Placental epithelial cell (primary cell): ENCODE results near the gene TAS1R1. TPM values are rescaled to one million over a fixed set of nuclear protein-coding genes. Genes with fewer than 3 reads are reported as not detected.

Experiments
- small RNA-seq: library from RNA; depleted of rRNA; stranded (forward); fragments of <200 nt; gene quantifications from one replicate; pipeline ENCODE3, GENCODE V24; 2012
- total RNA-seq: library from RNA; depleted of rRNA; stranded (reverse); fragments of >200 nt; gene quantifications from 2 replicates; pipeline ENCODE4 v1.2.3, GENCODE V29; 2012

Gene TAS1R1
- under 0.01 TPM in 1 of 2 replicates, not detected in the other for total RNA-seq

GRCh38 chr1:6554907-6555778 lies at the start of gene TAS1R1:
Gene TAS1R1 (plus strand): TSS chr1:6555307. CDS start chr1:6555374, 67 bp downstream.

GRCh38 chr1:6554031-6554906 lies 838 bp upstream of the TAS1R1 start, which contains the start of gene NOL9:
Gene NOL9 (minus strand): TSS chr1:6554513. CDS start chr1:6554502, 11 bp downstream.

GRCh38 chr1:6579374-6580118 lies 24.4 kb downstream of the TAS1R1 start, which contains the start of gene ZBTB48:
Gene ZBTB48 (plus strand): TSS chr1:6579994. CDS start chr1:6580610, 616 bp downstream.

GRCh38 chr1:6602669-6603237 lies 47.6 kb downstream of the TAS1R1 start, which contains the start of gene KLHL21:
Gene KLHL21 (minus strand): TSS chr1:6602869. CDS start chr1:6602817, 52 bp downstream.

GRCh38 chr1:6613361-6614018 lies 58.4 kb downstream of the TAS1R1 start, which contains the start of gene PHF13:
Gene PHF13 (plus strand): TSS chr1:6613731. CDS start chr1:6614067, 336 bp downstream.

GRCh38 chr1:6624710-6625583 lies 69.8 kb downstream of the TAS1R1 start, which contains the start of gene THAP3:
Gene THAP3 (plus strand): TSS chr1:6624868. CDS start chr1:6625219, 351 bp downstream.

Small RNA genes lying within 50 kb of the gene (small RNA-seq; reads per million reads assigned to genes)
- not detected for gene RNU6-731P

Other genes with a start within 250 kb of the TAS1R1 start
- 10.6 and 42.9 TPM in 2 replicates for gene ACOT7, start 161.5 kb upstream of the TAS1R1 start, total RNA-seq
- gene HES2, start 135.4 kb upstream of the TAS1R1 start, total RNA-seq: 4.3 and 9.0 TPM in 2 replicates
- under 0.01 TPM in 1 of 2 replicates, not detected in the other for gene ESPN, start 130.5 kb upstream of the TAS1R1 start, total RNA-seq
- 2.9 and 13.3 TPM in 2 replicates for gene TNFRSF25, start 89.1 kb upstream of the TAS1R1 start, total RNA-seq
- 14.2 and 22.8 TPM in 2 replicates for gene PLEKHG5, start 63.6 kb upstream of the TAS1R1 start, total RNA-seq
- gene NOL9, start 794 bp upstream of the TAS1R1 start, total RNA-seq: 21.6 and 31.7 TPM in 2 replicates
- gene ZBTB48, start 24.7 kb downstream of the TAS1R1 start, total RNA-seq: 20.3 and 20.8 TPM in 2 replicates
- 34.2 and 41.5 TPM in 2 replicates for gene KLHL21, start 47.6 kb downstream of the TAS1R1 start, total RNA-seq
- gene PHF13, start 58.4 kb downstream of the TAS1R1 start, total RNA-seq: 19.3 and 23.6 TPM in 2 replicates
- 11.8 and 18.5 TPM in 2 replicates for gene THAP3, start 69.6 kb downstream of the TAS1R1 start, total RNA-seq
- 18.1 and 23.7 TPM in 2 replicates for gene DNAJC11, start 146.5 kb downstream of the TAS1R1 start, total RNA-seq
- gene CAMTA1, start 230.1 kb downstream of the TAS1R1 start, total RNA-seq: 42.0 and 51.4 TPM in 2 replicates